Calu3 (cell line): ENCODE data around the gene PCDH9. TPM values are rescaled to one million over a fixed set of nuclear protein-coding genes. Genes with fewer than 3 reads are reported as not detected.

Experiments used
- BruUV-seq: library from RNA; stranded (reverse); fragments of 400-500 nt; replicated peaks from 2 replicates; lab custom pipeline; 2021; lab: Mats Ljungman, UMichigan
- CTCF ChIA-PET: fragments of 300-600 bp; sonication (Branson Sonifier 250); formaldehyde crosslinking; loops from one replicate; lab custom pipeline; 2022; ENCODE audit warnings: antibody characterized with exemption; lab: Charles Lee
- DNase-seq: peaks from one replicate; pipeline ENCODE4 v3.0.0; 2022
- H3K27ac Mint-ChIP-seq: one replicate; pipeline ENCODE4 v1.8.0; 2022; ENCODE audit warnings: mixed read lengths; ENCODE audit not compliant: unreplicated experiment
- H3K27me3 Mint-ChIP-seq: one replicate; pipeline ENCODE4 v1.8.0; 2022; ENCODE audit warnings: mixed read lengths; ENCODE audit not compliant: unreplicated experiment
- H3K36me3 Mint-ChIP-seq: one replicate; pipeline ENCODE4 v1.8.0; 2022; ENCODE audit warnings: mild to moderate bottlenecking, moderate library complexity, mixed read lengths; ENCODE audit not compliant: insufficient read depth, unreplicated experiment
- H3K4me1 Mint-ChIP-seq: one replicate; pipeline ENCODE4 v1.8.0; 2022; ENCODE audit warnings: mild to moderate bottlenecking, low read depth, mixed read lengths; ENCODE audit not compliant: unreplicated experiment
- H3K4me3 Mint-ChIP-seq: one replicate; pipeline ENCODE4 v1.8.0; 2022; ENCODE audit warnings: mild to moderate bottlenecking, low read depth, moderate library complexity, mixed read lengths; ENCODE audit not compliant: unreplicated experiment
- H3K9me3 Mint-ChIP-seq: one replicate; pipeline ENCODE4 v1.8.0; 2022; ENCODE audit warnings: low read depth, mixed read lengths; ENCODE audit not compliant: unreplicated experiment
- CTCF ChIP-seq: fragments of 200-600 bp; IDR thresholded peaks from one replicate; pipeline ENCODE4 v1.8.0; 2022; ENCODE audit warnings: antibody characterized with exemption; ENCODE audit not compliant: unreplicated experiment
- intact Hi-C: fragments of 100-400 bp; cut with micrococcal nuclease; formaldehyde crosslinking; loops from one replicate; pipeline ENCODE4 v1.10.0; 2022; ENCODE audit not compliant: unreplicated experiment
- total RNA-seq: library from RNA; stranded (reverse); gene quantifications from 2 replicates; pipeline ENCODE4 v1.2.3, GENCODE V29; 2022

The PCDH9 gene
- total RNA-seq, 1 experiment from 2014 or later, result 1.3 TPM

GRCh38 chr13:66826398-66826797 lies 403.7 kb downstream of the PCDH9 start:
- no peaks in the 10 kb centered on the region for H3K36me3 Mint-ChIP-seq
- TF ChIP-seq CTCF, result no peak
- CTCF ChIA-PET, result no interaction called here
- H3K4me1 Mint-ChIP-seq, result no peaks in the 10 kb centered on the region
- DNase-seq, result no peak
- BruUV-seq, result no TSS peak
- no peaks in the 10 kb centered on the region for H3K27me3 Mint-ChIP-seq
- no peaks in the 10 kb centered on the region for H3K9me3 Mint-ChIP-seq
- intact Hi-C loops, result no loop called here
- no peak overlapping the region for H3K27ac Mint-ChIP-seq
- no peak overlapping the region for H3K4me3 Mint-ChIP-seq

- Mint-ChIP-seq H3K27ac (no peak overlapping the region), H3K36me3 (no peaks in the 10 kb centered on the region), H3K4me3 (no peak overlapping the region), H3K27me3 (no peaks in the 10 kb centered on the region), H3K9me3 (no peaks in the 10 kb centered on the region), H3K4me1 (no peaks in the 10 kb centered on the region)
- DNase-seq, result no peak
- CTCF ChIA-PET, result no interaction called here
- no peak for TF ChIP-seq CTCF
- no TSS peak for BruUV-seq
- intact Hi-C loops, result no loop called here
Observed at GRCh38 chr13:66821551-66821950, 408.6 kb downstream of the PCDH9 start.

- no peak for DNase-seq
- BruUV-seq, result no TSS peak
- Mint-ChIP-seq H3K27me3 (no peaks in the 10 kb centered on the region), H3K4me1 (no peaks in the 10 kb centered on the region), H3K27ac (no peak overlapping the region), H3K9me3 (peaks cover 6% of the 10 kb centered on the region), H3K4me3 (no peak overlapping the region), H3K36me3 (no peaks in the 10 kb centered on the region)
- intact Hi-C loops, result no loop called here
- no peak for TF ChIP-seq CTCF
- CTCF ChIA-PET, result interaction anchor here (0.6 kb wide), 1 partner anchor 562 kb away, joined by 3 read pairs; no protein-coding TSS in a partner anchor
Observed at GRCh38 chr13:66811455-66811854, 418.7 kb downstream of the PCDH9 start.

GRCh38 chr13:66809485-66809884 lies 420.7 kb downstream of the PCDH9 start:
- intact Hi-C loops, result no loop called here
- Mint-ChIP-seq H3K9me3 (peaks cover 6% of the 10 kb centered on the region), H3K36me3 (no peaks in the 10 kb centered on the region), H3K27ac (no peak overlapping the region), H3K27me3 (no peaks in the 10 kb centered on the region), H3K4me3 (no peak overlapping the region), H3K4me1 (no peaks in the 10 kb centered on the region)
- no peak for TF ChIP-seq CTCF
- no peak for DNase-seq
- CTCF ChIA-PET, result no interaction called here
- BruUV-seq, result no TSS peak
